Heart left ventricle (tissue), 16 donors: Measurements from ENCODE around the gene HEXA. TPM values are rescaled to one million over a fixed set of nuclear protein-coding genes. Genes with fewer than 3 reads are reported as not detected.

ENCODE experiments used
- ATAC-seq, 4 donors: fragments of 200-7000 bp; cut with Tn5 transposase; one replicate each; pipeline ENCODE4 v1.9.1; 2020 to 2022; ENCODE audit warnings: moderate library complexity in 4 of 4, mild to moderate bottlenecking in 3 of 4, moderate number of reproducible peaks in 1 of 4
- DNase-seq, 5 donors: peaks; one replicate each; pipeline ENCODE4 v3.0.0-alpha.2; 2020
- H3K27ac ChIP-seq, 12 donors: fragments of 200-600 bp; sonication (generic) in 4 of 12; one replicate each; pipeline versions ENCODE4 v1.5.0 to v1.8.0; 2016 to 2022; ENCODE audit warnings: mild to moderate bottlenecking in 2 of 12
- H3K27me3 ChIP-seq, 9 donors: fragments of 200-600 bp; sonication (generic) in 2 of 9; one replicate each; pipeline versions ENCODE4 v1.5.1 to v1.8.0; 2016 to 2022; ENCODE audit warnings: mild to moderate bottlenecking in 3 of 9
- H3K36me3 ChIP-seq, 9 donors: fragments of 200-600 bp; sonication (generic) in 2 of 9; one replicate each; pipeline versions ENCODE4 v1.5.0 to v1.8.0; 2018 to 2022; ENCODE audit warnings: mild to moderate bottlenecking in 2 of 9
- H3K4me1 ChIP-seq, 12 donors: fragments of 200-600 bp; sonication (generic) in 4 of 12; one replicate each; pipeline versions ENCODE4 v1.5.0 to v1.8.0; 2016 to 2022; ENCODE audit warnings: mild to moderate bottlenecking in 3 of 12
- H3K4me3 ChIP-seq, 12 donors: fragments of 200-600 bp; sonication (generic) in 4 of 12; one replicate each; pipeline versions ENCODE4 v1.5.0 to v1.8.0; 2017 to 2022; ENCODE audit warnings: mild to moderate bottlenecking in 9 of 12, moderate library complexity in 4 of 12
- H3K9me3 ChIP-seq, 12 donors: fragments of 200-600 bp; sonication (generic) in 4 of 12; one replicate each; pipeline versions ENCODE4 v1.5.0 to v1.8.0; 2016 to 2022; ENCODE audit warnings: mild to moderate bottlenecking in 1 of 12
- CTCF ChIP-seq, 12 donors: fragments of 200-600 bp; sonication (generic) in 4 of 12; IDR thresholded peaks; one replicate each; pipeline versions ENCODE4 v1.5.0 to v1.8.0; 2018 to 2022; ENCODE audit warnings: antibody characterized with exemption in 12 of 12, mild to moderate bottlenecking in 5 of 12
- POLR2A ChIP-seq, 2 donors: fragments of 450-650 bp; IDR thresholded peaks; one replicate each; pipeline ENCODE4 v1.6.1; 2017; ENCODE audit warnings: antibody characterized with exemption in 2 of 2, mild to moderate bottlenecking in 2 of 2, moderate library complexity in 2 of 2
- WGBS, 4 donors: extraction: QIAGEN DNeasy Blood & Tissue Kit in 2 of 4; methylation state at CpG; one replicate each; pipeline versions ENCODE4 v1.1.5 to v1.1.7; 2013 to 2018; 5-methylcytosine and 5-hydroxymethylcytosine counted together
- intact Hi-C, 10 donors: fragments of 100-400 bp; cut with DNase I; formaldehyde crosslinking; loops; one replicate each; pipeline versions ENCODE4 v1.11.1 to v1.14.2; 2022
- polyA plus RNA-seq, 2 donors: library from polyadenylated mRNA; stranded (reverse); fragments of 200-250 nt; gene quantifications; one replicate each; pipeline ENCODE4 v1.2.3, GENCODE V29; 2013
- total RNA-seq, 9 donors: library from RNA; depleted of rRNA in 2 of 9; stranded (reverse); fragments of >200 nt in 2 of 9; fragmentation: NEBNext Ultra II Directional in 3 of 9; extraction: Animal tissue kit (Norgen Biotek cat#: 25700) in 3 of 9; gene quantifications; one replicate each; pipeline versions ENCODE4 v1.1.0 to v1.2.4, GENCODE V29; 2016 to 2023
- donor health status: ischemic (EF 13 %, LVEDD 7.1; RV severe dilation, severe dysfunction).
- donor health status: healthy with polysubstance abuse.
- donor health status: DM: no; HTN: yes; CAD: no.
- donor health status: DM: no; HTN: no; CAD: no.
- donor health status: ischemic (EF 25% LVEDD 6.9; RV normal size, moderate dysfunction).
- donor health status: ischemic (EF 25% LVEDD 5.7; RV mildly dilated, moderate dysfunction).
- donor health status: healthy.
- donor health status: DM: yes; HTN: yes; CAD: no.
- donor health status: ischemic (EF 35%, LVEDD 5.7; RV mildly dilated, moderate dysfunction).
- donor health status: nonischemic (EF 11% LVEDD 7.7; RV severe dilation, severe dysfunction).
- donor health status: DM: yes; HTN: yes; CAD: no.
- donor health status: PGD.
- donor health status: ischemic (EF 29% LVEDD 5.4; RV normal size, mild dysfunction).
- donor health status: nonischemic (EF 23%, LVEDD 6.1; RV moderate dilation, normal function).

The HEXA gene
- total and polyA plus RNA-seq, 11 donors = 40.8 to 181 (median 71.3) TPM

DNA sequence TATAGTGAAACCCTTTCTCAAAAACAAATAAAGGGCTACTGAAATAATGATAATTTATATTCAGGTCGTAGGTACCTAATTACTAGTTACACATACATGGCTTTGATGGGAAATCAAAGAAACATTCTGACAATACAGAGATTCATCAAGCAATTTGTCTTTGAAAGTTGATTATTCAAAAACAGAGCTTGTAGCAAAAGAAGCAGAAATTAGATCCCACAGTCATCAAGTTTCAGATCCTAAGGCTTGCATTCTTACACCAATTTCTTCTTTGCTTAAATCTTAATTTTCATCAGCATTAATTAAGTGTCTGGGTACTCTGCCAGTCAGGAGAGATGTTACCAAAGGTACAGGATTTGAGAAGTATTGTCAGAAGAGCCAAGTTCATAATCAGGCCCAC is 1.5 kb upstream of the HEXA start:
- WGBS, 4 donors = 92 to 98% (median 95%) methylated on average over 1 of the region's 1 CpG
- Histone ChIP-seq H3K4me3 (peak overlapping the region in 1 of 12 donors; percentile 98), H3K4me1 (peaks cover 0 to 52% (median 22%) of the 10 kb centered on the region in 12 donors), H3K27me3 (no peaks in the 10 kb centered on the region), H3K27ac (peak overlapping the region in 2 of 12 donors; percentile 92 to 95), H3K9me3 (no peaks in the 10 kb centered on the region), H3K36me3 (no peaks in the 10 kb centered on the region)
- intact Hi-C loops = loop anchor here in 6 of 10 donors (2.0 to 10.0 kb wide), 4 partner anchors 85 to 97 kb away; partner anchors contain the start of gene ARIH1 (in 5 of the 6)
- no peak for TF ChIP-seq CTCF (IDR thresholded peaks at IDR 0.05)
- no peak for TF ChIP-seq POLR2A (IDR thresholded peaks at IDR 0.05)
- ATAC-seq (no peak), DNase-seq (no peak)

- Histone ChIP-seq H3K36me3 (peaks cover 0 to 9% (median 0%) of the 10 kb centered on the region in 9 donors), H3K9me3 (no peaks in the 10 kb centered on the region), H3K4me1 (peaks cover 0 to 71% (median 22%) of the 10 kb centered on the region in 12 donors), H3K4me3 (peak overlapping the region; percentile 57 to 98 (median 83)), H3K27ac (peak overlapping the region; percentile 53 to 97 (median 91)), H3K27me3 (no peaks in the 10 kb centered on the region)
- TF ChIP-seq CTCF (IDR thresholded peaks at IDR 0.05) = no peak
- DNase-seq (peak in 1 of 5 donors; percentile 54), ATAC-seq (peak; percentile 50 to 71 (median 52))
- intact Hi-C loops = loop anchor here in 5 of 10 donors (5.0 to 10.0 kb wide), 3 partner anchors 87 to 99 kb away; partner anchors contain the start of gene ARIH1 (in 4 of the 5)
- WGBS, 4 donors = 0 to 1% (median 0%) methylated on average over 13 to 17 of the region's 17 CpGs
Measured at GRCh38 chr15:72375501-72375845, 341 bp downstream of the HEXA start.

DNA sequence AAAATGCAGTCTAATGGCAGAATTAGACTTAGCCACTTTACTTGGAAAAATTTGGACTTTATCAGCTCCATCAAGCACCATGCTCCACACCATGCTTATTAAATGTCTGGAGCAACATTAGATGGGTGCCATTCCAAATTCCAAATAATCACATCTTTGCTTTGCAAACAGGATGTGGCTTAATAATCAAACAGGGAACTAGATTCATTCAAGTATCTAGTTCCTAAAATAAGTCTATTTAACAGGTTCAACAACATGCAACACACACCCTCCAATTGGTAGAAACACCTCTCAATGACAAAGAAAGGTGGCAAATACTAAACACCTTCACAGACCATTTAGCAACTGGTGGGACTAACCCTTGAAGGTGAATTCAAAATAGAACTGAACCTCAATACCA is 3.5 kb downstream of the HEXA start:
- ATAC-seq (no peak), DNase-seq (no peak)
- Histone ChIP-seq H3K27ac (peak overlapping the region in 1 of 12 donors; percentile 58), H3K36me3 (peaks cover 0 to 25% (median 12%) of the 10 kb centered on the region in 9 donors), H3K9me3 (no peaks in the 10 kb centered on the region), H3K27me3 (no peaks in the 10 kb centered on the region), H3K4me1 (peaks cover 0 to 93% (median 36%) of the 10 kb centered on the region in 12 donors), H3K4me3 (no peak overlapping the region)
- intact Hi-C loops = loop anchor here in 2 of 10 donors (10.0 kb wide), 1 partner anchor 102 kb away; the partner anchor contains the start of gene ARIH1 (in 2 of the 2)
- TF ChIP-seq POLR2A (IDR thresholded peaks at IDR 0.05) (no peak), CTCF (IDR thresholded peaks at IDR 0.05) (no peak)

DNA sequence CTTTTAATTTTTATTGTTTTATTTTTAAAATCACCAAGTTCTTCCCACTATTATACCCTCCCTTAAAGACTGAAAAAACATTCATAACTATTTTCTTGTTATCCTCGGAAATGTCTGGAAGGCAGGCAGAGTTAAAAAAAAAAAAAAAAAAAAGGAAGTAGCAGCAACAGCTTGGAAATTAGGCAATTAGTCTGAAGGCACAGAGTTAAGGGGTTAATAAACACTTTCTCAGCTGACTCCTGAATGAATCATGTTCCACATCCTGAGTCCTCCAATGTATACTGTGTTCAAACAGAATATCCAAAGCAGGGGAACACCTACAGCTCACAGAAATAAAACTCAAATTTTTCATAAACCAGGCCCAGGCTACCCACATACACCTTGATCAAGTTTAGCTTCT is 5.8 kb downstream of the HEXA start:
- Histone ChIP-seq H3K27ac (peak overlapping the region in 1 of 12 donors; percentile 76), H3K4me3 (no peak overlapping the region), H3K27me3 (no peaks in the 10 kb centered on the region), H3K9me3 (no peaks in the 10 kb centered on the region), H3K4me1 (peaks cover 0 to 95% (median 25%) of the 10 kb centered on the region in 12 donors), H3K36me3 (peaks cover 0 to 27% (median 12%) of the 10 kb centered on the region in 9 donors)
- TF ChIP-seq POLR2A (IDR thresholded peaks at IDR 0.05) (no peak), CTCF (IDR thresholded peaks at IDR 0.05) (no peak)
- DNase-seq (no peak), ATAC-seq (peak in 1 of 4 donors; percentile 39)
- intact Hi-C loops = loop anchor here in 2 of 10 donors (10.0 kb wide), 1 partner anchor 105 kb away; the partner anchor contains the start of gene ARIH1 (in 2 of the 2)
- WGBS, 4 donors = 66 to 79% (median 75%) methylated on average over 1 of the region's 1 CpG
